HUES6 (cell line): ENCODE results near the gene TARP.

ENCODE experiments used
- H3K27ac ChIP-seq: 2 replicates; pipeline ENCODE4 v1.7.0; 2013; ENCODE audit warnings: low read depth, mild to moderate bottlenecking, low read length, inconsistent platforms
- H3K27me3 ChIP-seq: 2 replicates; pipeline ENCODE4 v1.6.1; 2013; ENCODE audit warnings: low read length; ENCODE audit not compliant: control insufficient read depth, insufficient read depth
- H3K36me3 ChIP-seq: 2 replicates; pipeline ENCODE4 v1.6.1; 2013; ENCODE audit warnings: low read length; ENCODE audit not compliant: control insufficient read depth, insufficient read depth
- H3K4me1 ChIP-seq: 2 replicates; pipeline ENCODE4 v1.6.1; 2013; ENCODE audit warnings: low read length; ENCODE audit not compliant: control insufficient read depth, insufficient read depth
- H3K4me3 ChIP-seq: 2 replicates; pipeline ENCODE4 v1.5.1; 2013; ENCODE audit warnings: low read depth, low read length
- H3K9ac ChIP-seq: one replicate; pipeline ENCODE4 v1.6.1; 2013; ENCODE audit warnings: mild to moderate bottlenecking, low read length
- H3K9me3 ChIP-seq: 2 replicates; pipeline ENCODE4 v1.6.1; 2013; ENCODE audit warnings: low read depth, low read length; ENCODE audit not compliant: control insufficient read depth, insufficient read depth

TARP gene

GRCh38 chr7:38315410-38315809 is 42.0 kb upstream of the TARP start:
- H3K27me3 ChIP-seq: no peaks in the 10 kb centered on the region
- H3K9me3 ChIP-seq: no peaks in the 10 kb centered on the region
- peaks cover 21% of the 10 kb centered on the region for H3K4me1 ChIP-seq
- H3K4me3 ChIP-seq: no peak overlapping the region
- no peak overlapping the region for H3K9ac ChIP-seq
- H3K36me3 ChIP-seq: no peaks in the 10 kb centered on the region
- H3K27ac ChIP-seq: no peak overlapping the region

- H3K27ac ChIP-seq: no peak overlapping the region
- H3K4me1 ChIP-seq: peaks cover 6% of the 10 kb centered on the region; the same call in 1 of the 2 replicates
- H3K4me3 ChIP-seq: no peak overlapping the region
- H3K9ac ChIP-seq: no peak overlapping the region
- no peaks in the 10 kb centered on the region for H3K27me3 ChIP-seq
- H3K9me3 ChIP-seq: no peaks in the 10 kb centered on the region
- no peaks in the 10 kb centered on the region for H3K36me3 ChIP-seq
Measured at GRCh38 chr7:38312821-38313220, 39.4 kb upstream of the TARP start.

GRCh38 chr7:38311329-38311937 is 38.0 kb upstream of the TARP start:
- Histone ChIP-seq H3K4me3 (no peak overlapping the region), H3K4me1 (no peaks in the 10 kb centered on the region), H3K36me3 (no peaks in the 10 kb centered on the region), H3K27ac (no peak overlapping the region), H3K9me3 (no peaks in the 10 kb centered on the region), H3K27me3 (no peaks in the 10 kb centered on the region), H3K9ac (no peak overlapping the region)

GRCh38 chr7:38310591-38311101 is 37.2 kb upstream of the TARP start:
- no peaks in the 10 kb centered on the region for H3K9me3 ChIP-seq
- no peaks in the 10 kb centered on the region for H3K4me1 ChIP-seq
- no peak overlapping the region for H3K27ac ChIP-seq
- no peak overlapping the region for H3K4me3 ChIP-seq
- H3K36me3 ChIP-seq: no peaks in the 10 kb centered on the region
- H3K27me3 ChIP-seq: no peaks in the 10 kb centered on the region
- no peak overlapping the region for H3K9ac ChIP-seq

GRCh38 chr7:38309555-38309954 is 36.1 kb upstream of the TARP start:
- Histone ChIP-seq H3K4me1 (no peaks in the 10 kb centered on the region), H3K9me3 (no peaks in the 10 kb centered on the region), H3K9ac (no peak overlapping the region), H3K36me3 (no peaks in the 10 kb centered on the region), H3K27ac (no peak overlapping the region), H3K27me3 (no peaks in the 10 kb centered on the region), H3K4me3 (no peak overlapping the region)

- no peaks in the 10 kb centered on the region for H3K27me3 ChIP-seq
- H3K36me3 ChIP-seq: no peaks in the 10 kb centered on the region
- H3K4me3 ChIP-seq: no peak overlapping the region
- H3K27ac ChIP-seq: no peak overlapping the region
- no peak overlapping the region for H3K9ac ChIP-seq
- no peaks in the 10 kb centered on the region for H3K9me3 ChIP-seq
- no peaks in the 10 kb centered on the region for H3K4me1 ChIP-seq
Measured at GRCh38 chr7:38308140-38308539, 34.7 kb upstream of the TARP start.

- H3K9ac ChIP-seq: no peak overlapping the region
- no peak overlapping the region for H3K4me3 ChIP-seq
- no peaks in the 10 kb centered on the region for H3K36me3 ChIP-seq
- H3K4me1 ChIP-seq: no peaks in the 10 kb centered on the region
- no peaks in the 10 kb centered on the region for H3K9me3 ChIP-seq
- no peaks in the 10 kb centered on the region for H3K27me3 ChIP-seq
- no peak overlapping the region for H3K27ac ChIP-seq
Measured at GRCh38 chr7:38307640-38308039, 34.2 kb upstream of the TARP start.

GRCh38 chr7:38306914-38307313 is 33.5 kb upstream of the TARP start:
- H3K27ac ChIP-seq: no peak overlapping the region
- no peak overlapping the region for H3K4me3 ChIP-seq
- H3K9me3 ChIP-seq: no peaks in the 10 kb centered on the region
- no peak overlapping the region for H3K9ac ChIP-seq
- H3K27me3 ChIP-seq: no peaks in the 10 kb centered on the region
- H3K4me1 ChIP-seq: no peaks in the 10 kb centered on the region
- no peaks in the 10 kb centered on the region for H3K36me3 ChIP-seq

GRCh38 chr7:38306171-38306570 is 32.7 kb upstream of the TARP start:
- Histone ChIP-seq H3K4me3 (no peak overlapping the region), H3K9ac (no peak overlapping the region), H3K27ac (no peak overlapping the region), H3K9me3 (no peaks in the 10 kb centered on the region), H3K4me1 (no peaks in the 10 kb centered on the region), H3K27me3 (no peaks in the 10 kb centered on the region), H3K36me3 (no peaks in the 10 kb centered on the region)

- Histone ChIP-seq H3K27ac (no peak overlapping the region), H3K27me3 (no peaks in the 10 kb centered on the region), H3K9me3 (no peaks in the 10 kb centered on the region), H3K4me3 (no peak overlapping the region), H3K36me3 (no peaks in the 10 kb centered on the region), H3K4me1 (no peaks in the 10 kb centered on the region), H3K9ac (no peak overlapping the region)
Measured at GRCh38 chr7:38303866-38304265, 30.4 kb upstream of the TARP start.

- no peak overlapping the region for H3K4me3 ChIP-seq
- no peak overlapping the region for H3K27ac ChIP-seq
- no peaks in the 10 kb centered on the region for H3K27me3 ChIP-seq
- no peak overlapping the region for H3K9ac ChIP-seq
- no peaks in the 10 kb centered on the region for H3K36me3 ChIP-seq
- no peaks in the 10 kb centered on the region for H3K4me1 ChIP-seq
- H3K9me3 ChIP-seq: no peaks in the 10 kb centered on the region
Measured at GRCh38 chr7:38300175-38300574, 26.7 kb upstream of the TARP start.
